Stimulated activated naive B cell treated with anti-CD40 and anti-IgM and Interleukin-4, amounts not matched to agents 10 μg/mL and 1 μg/mL and 100 μg/mL, for 72 hours (primary cell): ENCODE results near the gene KYNU.
"Not testable (repeated sequence)": the region's sequence is repeated elsewhere in the genome, so short reads cannot be mapped to it uniquely, and the experiment has no call there.

Experiments used
- ATAC-seq, 2 donors: fragments of 150-1000 bp; cut with Tn5 transposase; replicated peaks; 2 replicates each; pipeline ENCODE4 v1.10.0; 2021; ENCODE audit warnings: moderate library complexity in 1 of 2
- DNase-seq: peaks from one replicate; pipeline ENCODE4 v3.0.0; 2021
- H3K27ac Mint-ChIP-seq: one replicate; pipeline ENCODE4 v1.8.0; 2022; ENCODE audit warnings: mild to moderate bottlenecking, mixed read lengths
- H3K27me3 Mint-ChIP-seq, 2 donors: one replicate each; pipeline ENCODE4 v1.8.0; 2022; ENCODE audit warnings: mixed read lengths in 2 of 2
- H3K36me3 Mint-ChIP-seq, 2 donors: one replicate each; pipeline ENCODE4 v1.8.0; 2022; ENCODE audit warnings: mixed read lengths in 2 of 2, mild to moderate bottlenecking in 1 of 2
- H3K4me1 Mint-ChIP-seq, 2 donors: one replicate each; pipeline ENCODE4 v1.8.0; 2022; ENCODE audit warnings: mixed read lengths in 2 of 2, mild to moderate bottlenecking in 1 of 2
- H3K4me3 Mint-ChIP-seq, 2 donors: one replicate each; pipeline ENCODE4 v1.8.0; 2022; ENCODE audit warnings: mild to moderate bottlenecking in 2 of 2, mixed read lengths in 2 of 2, moderate library complexity in 1 of 2
- H3K9me3 Mint-ChIP-seq, 2 donors: one replicate each; pipeline ENCODE4 v1.8.0; 2022; ENCODE audit warnings: mixed read lengths in 2 of 2, mild to moderate bottlenecking in 1 of 2

The KYNU gene

GRCh38 chr2:142944721-142945120, 67.3 kb downstream of the KYNU start:
- ATAC-seq: no peak
- Mint-ChIP-seq H3K27ac (no peak overlapping the region), H3K27me3 (no peaks in the 10 kb centered on the region), H3K4me3 (no peak overlapping the region), H3K4me1 (peaks cover 7 to 8% of the 10 kb centered on the region in 2 donors), H3K36me3 (peaks cover 37 to 54% of the 10 kb centered on the region in 2 donors), H3K9me3 (peaks cover 3 to 21% of the 10 kb centered on the region in 2 donors)
- no peak for DNase-seq

GRCh38 chr2:142946941-142947340, 69.5 kb downstream of the KYNU start:
- Mint-ChIP-seq H3K4me3 (no peak overlapping the region), H3K4me1 (peaks cover 5 to 9% of the 10 kb centered on the region in 2 donors), H3K27me3 (no peaks in the 10 kb centered on the region), H3K27ac (no peak overlapping the region), H3K36me3 (peaks cover 52 to 72% of the 10 kb centered on the region in 2 donors), H3K9me3 (peaks cover 9 to 33% of the 10 kb centered on the region in 2 donors)
- DNase-seq (no peak), ATAC-seq (no peak)

GRCh38 chr2:142948723-142949122, 71.3 kb downstream of the KYNU start:
- peaks cover 9 to 33% of the 10 kb centered on the region in 2 donors for H3K9me3 Mint-ChIP-seq
- not testable (repeated sequence) for ATAC-seq, H3K27ac Mint-ChIP-seq, DNase-seq, H3K4me3 Mint-ChIP-seq, H3K4me1 Mint-ChIP-seq, H3K27me3 Mint-ChIP-seq
- H3K36me3 Mint-ChIP-seq: peaks cover 53 to 77% of the 10 kb centered on the region in 2 donors

- Mint-ChIP-seq H3K36me3 (peaks cover 53 to 77% of the 10 kb centered on the region in 2 donors), H3K9me3 (peaks cover 9 to 33% of the 10 kb centered on the region in 2 donors)
- DNase-seq, H3K4me3 Mint-ChIP-seq, ATAC-seq, H3K4me1 Mint-ChIP-seq, H3K27ac Mint-ChIP-seq, H3K27me3 Mint-ChIP-seq: not testable (repeated sequence)
Observed at GRCh38 chr2:142950323-142950722, 72.9 kb downstream of the KYNU start.

- Mint-ChIP-seq H3K36me3 (peaks cover 51 to 78% of the 10 kb centered on the region in 2 donors), H3K27me3 (no peaks in the 10 kb centered on the region), H3K4me1 (peaks cover 5 to 9% of the 10 kb centered on the region in 2 donors), H3K9me3 (peaks cover 9 to 33% of the 10 kb centered on the region in 2 donors), H3K27ac (peak overlapping the region; percentile 67), H3K4me3 (no peak overlapping the region)
- no peak for ATAC-seq
- no peak for DNase-seq
Observed at GRCh38 chr2:142951190-142952007, 73.9 kb downstream of the KYNU start.

GRCh38 chr2:142952018-142952417, 74.6 kb downstream of the KYNU start:
- peaks cover 9 to 29% of the 10 kb centered on the region in 2 donors for H3K9me3 Mint-ChIP-seq
- H3K27me3 Mint-ChIP-seq: no peaks in the 10 kb centered on the region
- H3K36me3 Mint-ChIP-seq: peaks cover 48 to 73% of the 10 kb centered on the region in 2 donors
- no peak overlapping the region for H3K4me3 Mint-ChIP-seq
- H3K27ac Mint-ChIP-seq: no peak overlapping the region
- H3K4me1 Mint-ChIP-seq: peaks cover 5 to 9% of the 10 kb centered on the region in 2 donors
- DNase-seq (no peak), ATAC-seq (no peak)

- peaks cover 5 to 9% of the 10 kb centered on the region in 2 donors for H3K4me1 Mint-ChIP-seq
- ATAC-seq (no peak), DNase-seq (no peak)
- H3K4me3 Mint-ChIP-seq: no peak overlapping the region
- H3K9me3 Mint-ChIP-seq: peaks cover 9 to 24% of the 10 kb centered on the region in 2 donors
- peaks cover 41 to 73% of the 10 kb centered on the region in 2 donors for H3K36me3 Mint-ChIP-seq
- H3K27me3 Mint-ChIP-seq: no peaks in the 10 kb centered on the region
- no peak overlapping the region for H3K27ac Mint-ChIP-seq
Observed at GRCh38 chr2:142952793-142953494, 75.5 kb downstream of the KYNU start.

GRCh38 chr2:142954493-142954892, 77.0 kb downstream of the KYNU start:
- H3K9me3 Mint-ChIP-seq: peaks cover 7 to 13% of the 10 kb centered on the region in 2 donors
- DNase-seq: no peak
- ATAC-seq: no peak
- H3K36me3 Mint-ChIP-seq: peaks cover 27 to 70% of the 10 kb centered on the region in 2 donors
- no peak overlapping the region for H3K27ac Mint-ChIP-seq
- H3K27me3 Mint-ChIP-seq: no peaks in the 10 kb centered on the region
- H3K4me3 Mint-ChIP-seq: no peak overlapping the region
- H3K4me1 Mint-ChIP-seq: peaks cover 5 to 7% of the 10 kb centered on the region in 2 donors

- Mint-ChIP-seq H3K9me3 (no peaks in the 10 kb centered on the region), H3K36me3 (peaks cover 23 to 60% of the 10 kb centered on the region in 2 donors)
- ATAC-seq: no peak
Observed at GRCh38 chr2:142957144-142957543, 79.7 kb downstream of the KYNU start.

GRCh38 chr2:142961202-142961601, 83.7 kb downstream of the KYNU start:
- Mint-ChIP-seq H3K4me1 (no peaks in the 10 kb centered on the region), H3K27ac (no peak overlapping the region), H3K4me3 (no peak overlapping the region), H3K27me3 (no peaks in the 10 kb centered on the region), H3K9me3 (peaks cover 5 to 8% of the 10 kb centered on the region in 2 donors), H3K36me3 (peaks cover 53 to 75% of the 10 kb centered on the region in 2 donors)
- ATAC-seq (no peak), DNase-seq (no peak)

More at GRCh38 chr2:142957144-142957543, 79.7 kb downstream of the KYNU start:
- DNase-seq: no peak
- no peaks in the 10 kb centered on the region for H3K27me3 Mint-ChIP-seq
- H3K4me1 Mint-ChIP-seq: peaks cover 0 to 2% of the 10 kb centered on the region in 2 donors
- H3K4me3 Mint-ChIP-seq: no peak overlapping the region
- H3K27ac Mint-ChIP-seq: no peak overlapping the region

GRCh38 chr2:142965443-142965842, 88.0 kb downstream of the KYNU start:
- DNase-seq (no peak), ATAC-seq (no peak)
- H3K4me1 Mint-ChIP-seq: no peaks in the 10 kb centered on the region
- H3K27me3 Mint-ChIP-seq: no peaks in the 10 kb centered on the region
- H3K27ac Mint-ChIP-seq: no peak overlapping the region
- no peak overlapping the region for H3K4me3 Mint-ChIP-seq
- H3K36me3 Mint-ChIP-seq: peaks cover 47 to 62% of the 10 kb centered on the region in 2 donors
- H3K9me3 Mint-ChIP-seq: peaks cover 5 to 8% of the 10 kb centered on the region in 2 donors

- ATAC-seq: no peak
- peaks cover 43 to 60% of the 10 kb centered on the region in 2 donors for H3K36me3 Mint-ChIP-seq
- DNase-seq: no peak
- no peak overlapping the region for H3K4me3 Mint-ChIP-seq
- no peaks in the 10 kb centered on the region for H3K27me3 Mint-ChIP-seq
- peaks cover 0 to 2% of the 10 kb centered on the region in 2 donors for H3K4me1 Mint-ChIP-seq
- H3K9me3 Mint-ChIP-seq: peaks cover 5 to 8% of the 10 kb centered on the region in 2 donors
- no peak overlapping the region for H3K27ac Mint-ChIP-seq
Observed at GRCh38 chr2:142966284-142966683, 88.8 kb downstream of the KYNU start.

- H3K27ac Mint-ChIP-seq: no peak overlapping the region
Observed at GRCh38 chr2:142967060-142967459, 89.6 kb downstream of the KYNU start.

GRCh38 chr2:142973160-142973821, 95.8 kb downstream of the KYNU start:
- Mint-ChIP-seq H3K4me3 (no peak overlapping the region), H3K27ac (peak overlapping the region; percentile 26), H3K9me3 (no peaks in the 10 kb centered on the region), H3K36me3 (peaks cover 7 to 24% of the 10 kb centered on the region in 2 donors), H3K4me1 (peaks cover 32 to 36% of the 10 kb centered on the region in 2 donors), H3K27me3 (no peaks in the 10 kb centered on the region)
- peak; percentile 57 to 71 for ATAC-seq
- DNase-seq: no peak

More at GRCh38 chr2:142967060-142967459, 89.6 kb downstream of the KYNU start:
- no peaks in the 10 kb centered on the region for H3K27me3 Mint-ChIP-seq
- H3K9me3 Mint-ChIP-seq: peaks cover 5 to 8% of the 10 kb centered on the region in 2 donors
- peaks cover 0 to 2% of the 10 kb centered on the region in 2 donors for H3K4me1 Mint-ChIP-seq
- DNase-seq: no peak
- ATAC-seq: no peak
- H3K4me3 Mint-ChIP-seq: no peak overlapping the region
- H3K36me3 Mint-ChIP-seq: peaks cover 40 to 54% of the 10 kb centered on the region in 2 donors
